ENCODE data around the gene ANKRD33B.

GRCh38 chr5:10567781-10568321, 4.0 kb downstream of the ANKRD33B start:
- TF ChIP-seq EP300 (IDR thresholded peaks at IDR 0.05), result no peak
- TF ChIP-seq, protein P1, sequence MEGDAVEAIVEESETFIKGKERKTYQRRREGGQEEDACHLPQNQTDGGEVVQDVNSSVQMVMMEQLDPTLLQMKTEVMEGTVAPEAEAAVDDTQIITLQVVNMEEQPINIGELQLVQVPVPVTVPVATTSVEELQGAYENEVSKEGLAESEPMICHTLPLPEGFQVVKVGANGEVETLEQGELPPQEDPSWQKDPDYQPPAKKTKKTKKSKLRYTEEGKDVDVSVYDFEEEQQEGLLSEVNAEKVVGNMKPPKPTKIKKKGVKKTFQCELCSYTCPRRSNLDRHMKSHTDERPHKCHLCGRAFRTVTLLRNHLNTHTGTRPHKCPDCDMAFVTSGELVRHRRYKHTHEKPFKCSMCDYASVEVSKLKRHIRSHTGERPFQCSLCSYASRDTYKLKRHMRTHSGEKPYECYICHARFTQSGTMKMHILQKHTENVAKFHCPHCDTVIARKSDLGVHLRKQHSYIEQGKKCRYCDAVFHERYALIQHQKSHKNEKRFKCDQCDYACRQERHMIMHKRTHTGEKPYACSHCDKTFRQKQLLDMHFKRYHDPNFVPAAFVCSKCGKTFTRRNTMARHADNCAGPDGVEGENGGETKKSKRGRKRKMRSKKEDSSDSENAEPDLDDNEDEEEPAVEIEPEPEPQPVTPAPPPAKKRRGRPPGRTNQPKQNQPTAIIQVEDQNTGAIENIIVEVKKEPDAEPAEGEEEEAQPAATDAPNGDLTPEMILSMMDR (IDR thresholded peaks at IDR 0.05), result no peak

All from suprapubic skin (tissue), 3 donors.